GM18511 (cell line): Measurements from ENCODE around the gene DRD3.

Source experiments
- ATAC-seq: cut with Tn5 transposase; IDR thresholded peaks from one replicate; pipeline ENCODE4 v1.9.1; 2021; ENCODE audit warnings: mild to moderate bottlenecking, moderate library complexity; ENCODE audit not compliant: unreplicated experiment

The DRD3 gene

DNA sequence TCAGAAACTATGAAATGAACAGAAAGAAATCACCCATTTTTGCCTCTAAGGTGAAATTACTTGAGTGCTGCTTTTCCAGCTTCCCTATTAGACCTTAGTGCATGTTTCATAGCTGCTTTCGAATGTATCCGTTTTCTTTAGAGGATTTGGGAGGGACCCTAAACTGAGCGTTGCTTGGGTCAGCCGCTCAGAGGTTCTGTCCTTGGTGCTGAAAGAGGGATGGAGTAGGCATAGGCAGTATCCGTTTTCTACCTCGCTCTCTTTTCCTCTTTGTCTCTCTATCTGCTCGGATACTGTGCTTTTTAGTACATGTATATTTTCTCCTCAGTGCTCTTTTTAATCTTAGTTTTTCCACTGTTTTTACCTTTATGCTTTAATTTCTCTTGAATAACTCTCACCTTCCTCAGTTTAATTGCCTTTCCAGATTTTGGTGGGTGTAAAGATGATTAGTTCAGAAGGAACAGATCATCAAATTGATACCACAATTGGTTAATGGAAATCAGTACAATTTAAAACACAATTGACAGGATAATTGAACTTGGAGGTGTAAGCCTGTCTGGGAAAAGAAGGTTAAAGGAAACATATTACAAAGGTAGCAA is at the start of gene DRD3:
TSS of gene DRD3 (minus strand) at position 283 of the 599 bp plus-strand sequence. CDS start 7,060 bp downstream, outside the sequence.
- ATAC-seq: no peak

DNA sequence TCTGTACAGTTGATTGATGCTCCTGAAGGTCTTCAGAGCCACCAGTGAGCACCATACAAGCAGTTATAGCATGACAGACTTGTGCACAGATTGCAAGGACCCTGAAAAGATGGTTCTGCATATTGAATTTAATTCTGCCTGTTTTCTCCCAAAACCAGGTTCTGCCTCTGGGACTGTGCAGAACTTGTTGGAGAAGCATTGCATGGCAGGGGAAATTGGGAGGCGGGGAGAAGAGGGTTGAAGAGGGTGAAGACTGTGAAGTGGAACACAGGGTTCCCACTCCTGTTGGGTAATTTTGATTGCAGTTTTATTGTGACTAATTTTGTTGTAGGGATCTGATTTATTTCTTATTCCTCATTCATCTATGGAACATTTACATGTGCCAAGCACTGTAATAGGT is 48.2 kb upstream of the DRD3 start:
- ATAC-seq: no peak

DNA sequence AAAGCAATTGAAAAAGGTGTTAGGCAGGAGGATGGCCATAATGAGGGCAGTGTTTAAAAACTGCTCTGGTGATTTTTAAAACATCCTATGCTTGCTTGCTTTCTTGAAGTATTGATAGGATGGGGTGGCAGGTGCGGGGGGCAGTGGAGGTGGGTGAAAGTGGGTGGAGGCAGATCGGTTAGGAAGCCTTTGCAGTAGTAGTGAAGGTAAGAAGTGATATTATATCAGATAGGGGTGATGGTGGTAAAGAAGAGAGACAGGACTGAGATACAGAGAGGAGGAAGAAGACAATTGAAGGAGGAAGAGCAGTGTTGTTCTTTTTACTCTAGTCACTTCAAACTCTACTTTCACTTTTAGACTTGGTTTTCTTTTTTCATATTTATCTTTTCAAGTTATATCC is 47.5 kb upstream of the DRD3 start:
- no peak for ATAC-seq

DNA sequence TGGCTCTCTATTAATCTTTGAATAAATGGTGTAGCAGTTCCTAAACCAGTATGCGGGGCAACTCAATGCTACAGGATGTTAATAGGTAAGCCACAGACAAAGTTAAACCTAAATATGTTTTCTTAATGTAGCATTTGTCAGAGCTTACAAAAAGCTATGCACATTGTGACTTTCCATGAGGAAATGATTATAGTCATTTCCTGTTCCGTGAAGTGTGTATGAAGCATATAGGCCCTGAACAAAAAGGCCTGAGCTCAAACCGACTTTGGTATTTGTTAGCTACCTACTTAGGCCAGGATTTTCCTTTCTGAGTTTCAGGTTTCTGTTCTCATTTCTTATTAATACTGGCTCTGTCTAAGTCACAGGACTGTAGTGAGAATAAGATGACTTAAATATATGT is 44.3 kb upstream of the DRD3 start:
- ATAC-seq: peak; percentile 89

- ATAC-seq: no peak
These were observed 43.0 kb upstream of the DRD3 start for GRCh38 chr3:114221881-114222264.

GRCh38 chr3:114221165-114221880 is 42.5 kb upstream of the DRD3 start:
- peak; percentile 27 for ATAC-seq

GRCh38 chr3:114219741-114220140 is 40.9 kb upstream of the DRD3 start:
- no peak for ATAC-seq

GRCh38 chr3:114218578-114219185 is 39.8 kb upstream of the DRD3 start:
- ATAC-seq: no peak

DNA sequence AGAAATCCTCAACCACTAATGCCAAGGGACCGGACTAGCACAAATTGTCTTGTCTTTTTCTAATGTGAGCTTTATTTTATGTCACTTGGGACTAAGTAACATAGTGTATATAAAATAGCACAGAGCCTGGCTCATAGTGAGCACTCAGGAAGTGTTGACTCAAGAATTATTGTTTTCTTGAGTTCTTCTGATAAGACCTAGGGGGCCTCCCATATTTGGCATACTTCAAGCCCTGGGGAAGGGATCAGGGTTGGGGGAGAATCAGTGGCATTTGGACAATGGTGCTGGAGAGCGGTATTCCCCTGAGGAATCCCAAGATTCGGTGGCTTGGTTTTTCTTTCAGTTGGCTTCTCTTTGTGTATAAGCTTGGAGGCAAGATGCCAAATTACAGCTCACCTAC is 39.2 kb upstream of the DRD3 start:
- ATAC-seq: no peak

DNA sequence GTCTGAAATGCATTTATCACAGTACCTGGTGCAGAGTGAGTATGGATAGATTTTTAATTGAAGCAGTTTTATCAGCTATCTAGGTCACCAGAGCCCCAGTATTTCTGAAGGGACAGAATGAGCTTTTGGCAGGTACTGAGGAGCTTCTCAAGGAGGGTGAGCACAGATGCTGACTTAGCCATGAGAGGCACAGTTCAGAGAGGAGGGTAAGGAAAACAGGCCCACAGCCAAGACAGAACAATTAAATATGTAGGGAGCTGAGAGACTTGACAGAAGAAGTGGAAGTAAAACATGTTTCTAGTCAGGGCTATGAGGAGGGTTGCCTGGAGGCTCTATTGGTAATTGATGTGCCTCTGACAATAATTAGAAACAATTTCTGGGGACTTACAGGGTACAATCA is 38.4 kb upstream of the DRD3 start:
- ATAC-seq: no peak

DNA sequence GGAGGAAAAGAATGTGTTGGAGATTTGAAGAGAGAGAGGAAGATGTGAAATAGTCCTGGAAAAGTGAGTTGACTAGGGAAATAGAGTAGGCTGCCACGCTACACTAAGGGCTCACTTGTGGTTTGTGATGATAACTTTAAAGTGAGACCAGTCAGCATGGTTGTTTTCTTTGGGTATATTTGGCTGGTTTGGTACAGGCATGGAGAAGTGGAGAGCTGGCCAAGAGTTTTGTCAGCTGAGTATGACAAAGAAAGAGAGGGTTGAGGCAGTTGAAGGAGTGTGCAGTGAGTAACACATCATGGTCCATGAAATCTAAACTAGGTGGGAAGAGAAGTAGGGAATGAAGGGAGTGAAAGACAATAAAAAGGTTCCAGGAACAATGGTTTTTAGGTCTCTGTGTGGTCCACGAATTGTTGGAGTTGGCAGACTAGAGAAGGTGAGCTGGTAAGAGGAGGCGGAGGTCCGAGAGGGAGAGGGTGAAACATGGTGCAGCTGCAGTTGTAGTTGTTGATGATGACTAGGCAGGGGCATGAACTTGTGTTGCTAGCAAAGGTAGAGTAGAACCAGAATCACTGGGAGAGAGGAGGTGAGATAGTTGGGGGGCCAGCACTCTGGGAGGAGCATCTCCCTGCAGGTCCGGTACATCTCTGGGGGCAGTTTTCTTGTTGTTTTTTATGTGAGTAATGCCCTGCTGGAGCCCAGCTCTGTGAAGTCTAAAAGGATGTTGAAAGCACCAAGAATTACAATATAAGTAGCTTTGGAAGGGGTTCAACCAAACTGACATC is 37.5 kb upstream of the DRD3 start:
- no peak for ATAC-seq

DNA sequence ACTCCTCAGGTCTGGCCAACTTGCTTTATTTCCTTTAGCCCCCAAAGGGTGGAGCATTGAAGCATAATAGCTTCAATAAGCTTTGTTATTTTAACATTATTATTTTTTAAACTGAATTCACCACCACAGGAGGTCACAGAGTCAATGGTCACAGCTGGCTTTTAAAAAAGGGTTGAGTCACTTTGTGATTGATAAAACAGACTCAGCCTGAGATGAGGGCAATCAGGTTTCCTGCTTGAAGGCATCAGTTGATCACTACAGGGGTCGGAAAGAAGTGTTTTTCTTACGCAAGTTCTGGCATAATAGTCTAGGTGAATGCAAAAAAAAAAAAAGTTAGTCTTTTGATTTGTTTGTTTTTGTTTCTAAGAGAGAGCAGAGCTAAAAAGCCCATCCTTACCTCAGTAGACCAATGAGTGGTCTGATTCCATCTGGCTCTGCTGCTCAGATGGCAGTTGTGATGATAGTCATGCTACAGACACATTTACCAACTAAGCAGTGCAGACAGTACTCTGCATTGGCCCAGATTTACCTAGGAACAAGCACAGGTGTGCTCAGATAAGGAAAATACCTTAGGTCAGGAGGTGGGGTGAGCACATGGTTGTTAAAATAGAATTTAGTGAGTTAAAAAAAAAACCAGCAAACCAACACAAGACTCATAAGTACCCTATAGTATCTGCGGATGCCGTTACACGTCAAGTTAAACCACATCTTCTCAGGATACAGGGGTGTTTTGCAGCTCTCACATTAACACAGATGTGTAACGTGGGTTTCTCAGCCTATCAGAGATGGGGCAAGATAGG is 35.9 kb upstream of the DRD3 start:
- peak; percentile 35 for ATAC-seq

DNA sequence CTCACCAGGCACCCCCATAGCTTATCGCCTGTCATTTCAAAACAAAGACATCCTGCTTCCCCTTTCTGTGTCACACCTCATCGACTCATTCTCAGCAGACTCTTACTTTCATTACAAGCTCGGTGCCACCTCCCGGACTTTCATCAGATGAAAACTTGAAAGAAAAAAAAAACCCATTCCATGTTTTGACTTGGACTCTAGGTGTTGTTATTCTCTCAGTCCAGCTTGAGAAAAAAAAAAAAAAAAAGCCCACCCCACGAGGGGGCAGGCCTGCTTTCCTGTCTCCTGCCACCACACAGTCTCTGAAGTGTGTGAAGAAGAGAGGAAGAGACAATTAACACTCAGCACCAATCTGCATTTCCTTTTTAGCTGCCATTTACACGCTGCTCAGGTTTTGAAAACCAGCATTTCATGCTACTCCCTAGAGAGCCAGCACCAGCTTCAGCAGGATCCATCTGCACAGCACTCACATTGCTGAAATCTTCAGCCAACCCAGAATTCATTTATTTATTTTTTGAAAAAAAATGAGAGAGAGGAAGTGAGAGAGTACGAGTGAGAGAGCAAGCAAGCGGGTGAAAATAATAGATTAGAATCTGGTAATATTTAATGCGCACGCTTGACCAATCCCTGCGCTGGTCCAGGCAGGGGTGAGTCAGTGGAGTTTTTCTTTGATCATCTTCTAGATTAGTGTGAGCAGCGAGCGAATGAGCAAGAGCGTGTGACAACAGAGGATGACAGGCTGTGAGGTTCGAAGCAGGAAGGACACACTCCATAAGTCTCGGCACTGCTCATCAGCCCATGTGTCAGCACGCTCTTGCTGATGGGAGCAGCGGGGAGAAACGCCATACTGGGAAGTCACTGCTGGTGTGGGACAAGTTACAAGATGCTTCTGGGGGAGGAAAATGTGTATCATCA is 35.0 kb upstream of the DRD3 start:
- peak; percentile 87 for ATAC-seq

DNA sequence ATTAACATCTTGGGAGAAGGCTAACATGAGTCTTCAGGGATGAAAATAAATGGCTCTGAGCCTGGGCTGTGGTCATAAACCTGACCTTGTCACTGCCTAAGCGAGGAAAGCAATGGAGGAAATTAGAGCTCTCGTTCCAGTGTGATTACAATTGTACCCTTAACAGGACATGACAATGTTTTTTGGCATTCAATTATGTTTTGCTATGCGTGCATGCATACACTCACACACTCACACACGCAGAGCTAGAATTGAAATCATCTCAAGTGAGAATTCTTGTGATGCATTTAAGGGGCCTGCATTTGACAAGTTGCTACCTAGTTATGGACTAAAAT is 34.4 kb upstream of the DRD3 start:
- peak; percentile 19 for ATAC-seq

- ATAC-seq: no peak
These were observed 33.8 kb upstream of the DRD3 start for GRCh38 chr3:114212646-114213045.

DNA sequence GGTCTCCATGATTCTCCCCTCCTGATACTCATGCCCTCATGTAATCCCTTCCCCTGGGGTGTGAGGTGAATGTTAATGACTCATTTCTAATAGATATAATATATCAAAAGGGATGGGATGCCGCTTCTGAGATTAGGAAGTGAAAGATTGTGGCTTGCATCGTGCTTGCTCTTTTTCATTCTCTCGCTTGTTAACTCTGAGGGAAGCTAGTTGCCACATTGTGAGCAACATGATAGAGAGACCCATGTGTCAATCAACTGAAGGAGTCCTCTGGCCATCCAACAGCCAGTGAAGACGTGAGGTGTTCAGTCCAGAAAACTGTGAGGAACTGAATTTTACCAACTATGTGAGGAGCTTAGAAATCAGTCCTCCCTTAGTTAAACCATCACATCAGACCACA is 28.9 kb upstream of the DRD3 start:
- peak; percentile 99 for ATAC-seq

GRCh38 chr3:114206342-114206741 is 27.5 kb upstream of the DRD3 start:
- ATAC-seq: no peak

GRCh38 chr3:114205541-114205940 is 26.7 kb upstream of the DRD3 start:
- ATAC-seq: no peak

- no peak for ATAC-seq
These were observed 15.9 kb upstream of the DRD3 start for GRCh38 chr3:114194750-114195149.

- ATAC-seq: no peak
These were observed 13.3 kb upstream of the DRD3 start for GRCh38 chr3:114192136-114192535.
